Measurements from ENCODE around the gene FSTL4.

The FSTL4 gene

GRCh38 chr5:133307275-133307674, 305.1 kb downstream of the FSTL4 start:
- no peaks in the 10 kb centered on the region for H3F3A ChIP-seq (ENCODE audit: insufficient read depth, low read length)
- H3K36me3 ChIP-seq (ENCODE audit: insufficient read depth, low read length) = no peaks in the 10 kb centered on the region
- no peaks in the 10 kb centered on the region for H4K20me1 ChIP-seq (ENCODE audit: insufficient read depth, low read length)
- TF ChIP-seq, protein P1, sequence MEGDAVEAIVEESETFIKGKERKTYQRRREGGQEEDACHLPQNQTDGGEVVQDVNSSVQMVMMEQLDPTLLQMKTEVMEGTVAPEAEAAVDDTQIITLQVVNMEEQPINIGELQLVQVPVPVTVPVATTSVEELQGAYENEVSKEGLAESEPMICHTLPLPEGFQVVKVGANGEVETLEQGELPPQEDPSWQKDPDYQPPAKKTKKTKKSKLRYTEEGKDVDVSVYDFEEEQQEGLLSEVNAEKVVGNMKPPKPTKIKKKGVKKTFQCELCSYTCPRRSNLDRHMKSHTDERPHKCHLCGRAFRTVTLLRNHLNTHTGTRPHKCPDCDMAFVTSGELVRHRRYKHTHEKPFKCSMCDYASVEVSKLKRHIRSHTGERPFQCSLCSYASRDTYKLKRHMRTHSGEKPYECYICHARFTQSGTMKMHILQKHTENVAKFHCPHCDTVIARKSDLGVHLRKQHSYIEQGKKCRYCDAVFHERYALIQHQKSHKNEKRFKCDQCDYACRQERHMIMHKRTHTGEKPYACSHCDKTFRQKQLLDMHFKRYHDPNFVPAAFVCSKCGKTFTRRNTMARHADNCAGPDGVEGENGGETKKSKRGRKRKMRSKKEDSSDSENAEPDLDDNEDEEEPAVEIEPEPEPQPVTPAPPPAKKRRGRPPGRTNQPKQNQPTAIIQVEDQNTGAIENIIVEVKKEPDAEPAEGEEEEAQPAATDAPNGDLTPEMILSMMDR (IDR thresholded peaks at IDR 0.05; ENCODE audit: low read length) = no peak
- TF ChIP-seq EZH2 (IDR thresholded peaks at IDR 0.05; ENCODE audit: borderline replicate concordance, low read length) = no peak
- H3K9me3 ChIP-seq (ENCODE audit: low read length) = no peaks in the 10 kb centered on the region
- no peaks in the 10 kb centered on the region for H3K4me1 ChIP-seq (ENCODE audit: insufficient read depth, low read length, severe bottlenecking)
- no peak overlapping the region for H3K27ac ChIP-seq (ENCODE audit: low read depth, low read length, poor library complexity, severe bottlenecking)
- H3K9ac ChIP-seq (ENCODE audit: low read length) = no peak overlapping the region
- peaks cover 4% of the 10 kb centered on the region; the same call in 1 of the 2 replicates for H3K27me3 ChIP-seq (ENCODE audit: insufficient read depth, low read length)
- no peaks in the 10 kb centered on the region for H3K9me2 ChIP-seq (ENCODE audit: low read depth, low read length)
- no peak overlapping the region for H3K4me2 ChIP-seq (ENCODE audit: low read length)
- no peak overlapping the region for H2AFZ ChIP-seq (ENCODE audit: low read length)
- H3K79me2 ChIP-seq (ENCODE audit: insufficient read depth, low read length) = no peaks in the 10 kb centered on the region
- H3K4me3 ChIP-seq (ENCODE audit: low read depth, low read length, poor library complexity, severe bottlenecking) = no peak overlapping the region

DNA sequence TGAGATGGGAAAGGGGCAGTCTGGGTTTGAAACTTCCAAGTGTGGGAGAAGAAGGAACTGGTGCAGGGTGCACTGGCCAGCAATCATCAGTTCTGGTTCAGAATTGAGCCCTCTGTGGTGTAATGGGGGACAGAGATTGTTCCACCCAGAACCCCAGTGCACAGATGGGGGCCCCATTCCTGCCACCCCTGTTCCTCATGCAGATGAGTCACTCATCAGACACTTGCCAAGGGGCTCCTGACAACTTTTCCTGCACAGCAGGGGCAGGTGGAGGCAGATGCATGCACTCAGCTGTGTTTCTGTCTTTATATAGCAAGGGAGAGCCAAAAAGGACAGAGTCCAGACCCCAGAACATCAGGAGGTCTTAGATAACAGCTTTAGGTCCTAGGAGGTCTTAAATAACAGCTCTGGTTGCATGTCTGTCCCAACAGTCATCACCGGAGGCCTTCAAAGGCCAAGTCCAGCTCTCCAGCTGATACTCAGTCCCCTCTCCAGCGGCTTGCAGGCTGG, 307.6 kb downstream of the FSTL4 start:
- H4K20me1 ChIP-seq (ENCODE audit: insufficient read depth, low read length) = no peaks in the 10 kb centered on the region
- H2AFZ ChIP-seq (ENCODE audit: low read length) = no peak overlapping the region
- H3K9me2 ChIP-seq (ENCODE audit: low read depth, low read length) = no peaks in the 10 kb centered on the region
- no peak overlapping the region for H3K9ac ChIP-seq (ENCODE audit: low read length)
- H3K4me1 ChIP-seq (ENCODE audit: insufficient read depth, low read length, severe bottlenecking) = no peaks in the 10 kb centered on the region
- H3K27ac ChIP-seq (ENCODE audit: low read depth, low read length, poor library complexity, severe bottlenecking) = no peak overlapping the region
- H3K4me2 ChIP-seq (ENCODE audit: low read length) = no peak overlapping the region
- H3K9me3 ChIP-seq (ENCODE audit: low read length) = no peaks in the 10 kb centered on the region
- H3K4me3 ChIP-seq (ENCODE audit: low read depth, low read length, poor library complexity, severe bottlenecking) = no peak overlapping the region
- H3K79me2 ChIP-seq (ENCODE audit: insufficient read depth, low read length) = no peaks in the 10 kb centered on the region
- H3F3A ChIP-seq (ENCODE audit: insufficient read depth, low read length) = no peaks in the 10 kb centered on the region
- peaks cover 4% of the 10 kb centered on the region; the same call in 1 of the 2 replicates for H3K27me3 ChIP-seq (ENCODE audit: insufficient read depth, low read length)
- H3K36me3 ChIP-seq (ENCODE audit: insufficient read depth, low read length) = no peaks in the 10 kb centered on the region
- no peak for TF ChIP-seq EZH2 (IDR thresholded peaks at IDR 0.05; ENCODE audit: borderline replicate concordance, low read length)
- TF ChIP-seq, protein P1 (IDR thresholded peaks at IDR 0.05; ENCODE audit: low read length) = no peak

DNA sequence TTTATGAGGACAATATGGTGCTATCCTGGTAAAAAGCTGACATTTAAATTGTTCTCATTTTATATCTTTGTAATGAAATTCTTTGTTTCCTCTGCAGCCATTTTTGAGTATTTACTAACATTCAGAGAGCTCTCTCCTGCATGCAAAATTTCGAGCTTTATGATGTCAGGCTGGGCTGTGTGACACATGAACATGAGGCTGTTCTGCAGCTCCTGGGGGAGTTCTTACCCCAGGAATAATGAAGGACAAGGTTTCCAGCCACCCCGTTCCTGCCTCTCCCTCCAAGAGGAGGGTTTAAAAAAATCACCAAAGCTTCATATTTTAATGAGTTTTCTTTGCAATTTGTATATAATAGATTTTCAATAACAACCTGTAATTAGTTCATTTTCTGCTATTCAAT, 308.2 kb downstream of the FSTL4 start:
- Histone ChIP-seq H3K27ac (ENCODE audit: low read depth, low read length, poor library complexity, severe bottlenecking) (no peak overlapping the region), H3K4me1 (ENCODE audit: insufficient read depth, low read length, severe bottlenecking) (no peaks in the 10 kb centered on the region), H3K4me3 (ENCODE audit: low read depth, low read length, poor library complexity, severe bottlenecking) (no peak overlapping the region), H3K27me3 (ENCODE audit: insufficient read depth, low read length) (peaks cover 4% of the 10 kb centered on the region; the same call in 1 of the 2 replicates), H3K4me2 (ENCODE audit: low read length) (no peak overlapping the region), H3K36me3 (ENCODE audit: insufficient read depth, low read length) (no peaks in the 10 kb centered on the region), H3K9ac (ENCODE audit: low read length) (no peak overlapping the region), H3K79me2 (ENCODE audit: insufficient read depth, low read length) (no peaks in the 10 kb centered on the region), H2AFZ (ENCODE audit: low read length) (no peak overlapping the region), H3K9me2 (ENCODE audit: low read depth, low read length) (no peaks in the 10 kb centered on the region), H3F3A (ENCODE audit: insufficient read depth, low read length) (no peaks in the 10 kb centered on the region), H4K20me1 (ENCODE audit: insufficient read depth, low read length) (no peaks in the 10 kb centered on the region), H3K9me3 (ENCODE audit: low read length) (no peaks in the 10 kb centered on the region)
- TF ChIP-seq, protein P1 (IDR thresholded peaks at IDR 0.05; ENCODE audit: low read length) = no peak
- no peak for TF ChIP-seq EZH2 (IDR thresholded peaks at IDR 0.05; ENCODE audit: borderline replicate concordance, low read length)
